ES-I3 (cell line): ENCODE results near the gene STAT4.

ENCODE experiments used
- H3K36me3 ChIP-seq: 2 replicates; pipeline ENCODE4 v1.6.1; 2013; ENCODE audit warnings: mild to moderate bottlenecking, low read length, control low read depth, moderate library complexity; ENCODE audit not compliant: insufficient read depth
- H3K4me1 ChIP-seq: 2 replicates; pipeline ENCODE4 v1.6.1; 2013; ENCODE audit warnings: mild to moderate bottlenecking, control low read depth, low read length; ENCODE audit not compliant: insufficient read depth
- H3K9ac ChIP-seq: 2 replicates; pipeline ENCODE4 v1.6.1; 2013; ENCODE audit warnings: low read depth, mild to moderate bottlenecking, low read length, moderate library complexity
- H3K9me3 ChIP-seq: 2 replicates; pipeline ENCODE4 v1.6.1; 2013; ENCODE audit warnings: mild to moderate bottlenecking, low read length, moderate library complexity; ENCODE audit not compliant: control insufficient read depth, insufficient read depth

The STAT4 gene

DNA sequence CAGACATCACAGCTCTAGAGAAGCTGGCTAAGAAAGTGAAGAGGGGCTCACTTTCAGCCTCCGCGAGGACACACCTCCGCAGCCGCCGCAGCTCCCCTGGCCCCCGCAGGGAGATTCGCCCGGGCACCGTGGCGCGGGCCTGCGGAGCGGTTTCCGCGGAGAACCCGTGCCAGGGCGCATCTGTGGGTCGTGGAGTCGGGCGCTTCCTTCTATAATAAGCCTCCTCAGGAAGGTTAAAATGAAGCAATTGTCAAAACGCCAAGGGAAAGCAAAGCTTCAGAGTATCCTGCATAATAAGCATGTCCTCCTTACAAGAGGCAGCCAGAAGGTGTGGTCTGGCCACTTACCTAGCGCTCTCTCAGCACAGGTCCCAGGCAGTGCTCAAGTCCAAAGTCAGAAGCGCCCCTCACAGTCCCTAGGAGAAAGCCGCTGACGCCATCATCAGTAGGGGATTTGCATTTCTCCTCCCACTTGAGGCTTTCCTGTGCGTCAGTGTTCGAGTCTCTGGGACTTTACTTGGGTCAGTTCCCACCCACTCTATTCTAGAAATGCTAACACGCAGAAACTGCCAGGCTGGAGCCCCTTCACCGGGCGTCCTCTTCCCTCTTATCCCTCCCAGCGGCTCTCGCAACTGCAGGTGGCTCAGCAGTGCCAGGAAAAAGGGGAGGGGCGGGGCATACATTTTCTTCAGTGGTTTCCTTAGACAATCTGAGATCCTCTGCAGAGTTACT lies at the start of gene STAT4:
TSS of gene STAT4 (minus strand) at position 395 of the 731 bp plus-strand sequence. CDS start 2,791 bp downstream, outside the sequence.
- Histone ChIP-seq H3K4me1 (no peaks in the 10 kb centered on the region), H3K9me3 (no peaks in the 10 kb centered on the region), H3K36me3 (no peaks in the 10 kb centered on the region), H3K9ac (peak within 1 kb of the TSS; percentile 74)

- Histone ChIP-seq H3K9ac (no peak overlapping the region), H3K36me3 (no peaks in the 10 kb centered on the region), H3K9me3 (no peaks in the 10 kb centered on the region), H3K4me1 (no peaks in the 10 kb centered on the region)
These were observed 49.2 kb upstream of the STAT4 start for GRCh38 chr2:191199929-191200512.

- no peaks in the 10 kb centered on the region for H3K4me1 ChIP-seq
- no peaks in the 10 kb centered on the region for H3K36me3 ChIP-seq
- H3K9ac ChIP-seq = no peak overlapping the region
- no peaks in the 10 kb centered on the region for H3K9me3 ChIP-seq
These were observed 47.5 kb upstream of the STAT4 start for GRCh38 chr2:191198271-191198670.

- Histone ChIP-seq H3K9me3 (no peaks in the 10 kb centered on the region), H3K9ac (no peak overlapping the region), H3K36me3 (no peaks in the 10 kb centered on the region), H3K4me1 (no peaks in the 10 kb centered on the region)
These were observed 46.3 kb upstream of the STAT4 start for GRCh38 chr2:191197096-191197495.

DNA sequence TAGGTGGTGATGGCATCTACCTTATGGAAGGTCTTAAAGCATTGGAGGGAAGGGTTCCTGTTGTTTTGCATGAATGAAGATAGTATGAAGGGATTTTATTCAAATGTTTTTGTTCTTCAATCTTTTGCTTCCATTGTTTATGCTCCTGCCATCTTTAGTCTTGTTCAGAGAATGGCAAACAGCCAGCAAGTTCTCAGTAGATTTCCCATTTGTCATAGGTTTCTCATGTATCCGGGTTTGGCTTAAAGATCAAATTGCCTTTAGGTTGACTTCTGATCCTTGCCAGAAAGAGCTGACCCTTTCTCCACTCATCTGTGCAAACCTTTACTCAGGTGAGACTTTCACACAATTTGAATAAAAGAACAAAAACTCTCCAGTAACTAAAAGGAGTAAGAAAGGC lies 44.2 kb upstream of the STAT4 start:
- Histone ChIP-seq H3K36me3 (no peaks in the 10 kb centered on the region), H3K4me1 (no peaks in the 10 kb centered on the region), H3K9ac (no peak overlapping the region), H3K9me3 (no peaks in the 10 kb centered on the region)

DNA sequence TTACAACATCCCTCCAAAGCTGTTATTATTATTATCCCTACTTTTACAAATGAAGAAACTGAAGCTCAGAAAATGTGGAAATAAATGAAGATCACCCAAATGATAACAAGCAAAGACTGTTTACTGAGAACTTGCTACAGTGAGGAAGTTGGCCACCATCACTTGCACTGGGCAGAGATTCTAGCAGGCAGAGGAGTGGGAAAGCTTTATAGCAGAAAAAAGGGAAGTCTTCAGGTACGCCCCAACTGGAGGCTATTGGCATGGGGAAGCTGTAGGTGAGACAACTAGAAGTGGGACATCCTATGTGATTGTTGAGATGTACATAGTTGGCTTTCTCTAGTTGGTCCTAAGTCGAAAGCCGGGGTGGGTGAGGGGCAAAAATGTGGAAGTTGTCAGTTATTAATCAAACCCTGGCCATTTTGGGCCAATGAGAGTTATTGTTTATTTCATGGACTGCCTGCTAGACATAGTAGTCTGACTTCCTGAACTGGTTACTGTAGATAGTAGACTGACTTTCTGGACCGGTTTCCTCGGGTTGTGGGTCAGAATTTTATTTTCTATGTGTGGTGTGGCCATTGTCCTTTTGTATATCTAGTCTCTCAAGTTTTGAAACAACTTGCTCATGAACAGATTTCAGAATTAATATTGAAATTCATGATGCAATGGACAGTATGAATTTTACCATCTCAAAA lies 40.2 kb upstream of the STAT4 start:
- no peak overlapping the region for H3K9ac ChIP-seq
- no peaks in the 10 kb centered on the region for H3K36me3 ChIP-seq
- no peaks in the 10 kb centered on the region for H3K9me3 ChIP-seq
- no peaks in the 10 kb centered on the region for H3K4me1 ChIP-seq

GRCh38 chr2:191190435-191190834 lies 39.6 kb upstream of the STAT4 start:
- no peaks in the 10 kb centered on the region for H3K4me1 ChIP-seq

GRCh38 chr2:191189112-191189635 lies 38.4 kb upstream of the STAT4 start:
- Histone ChIP-seq H3K9me3 (no peaks in the 10 kb centered on the region), H3K4me1 (no peaks in the 10 kb centered on the region), H3K36me3 (no peaks in the 10 kb centered on the region), H3K9ac (no peak overlapping the region)

More at GRCh38 chr2:191190435-191190834, 39.6 kb upstream of the STAT4 start:
- H3K36me3 ChIP-seq = no peaks in the 10 kb centered on the region
- no peaks in the 10 kb centered on the region for H3K9me3 ChIP-seq
- no peak overlapping the region for H3K9ac ChIP-seq

DNA sequence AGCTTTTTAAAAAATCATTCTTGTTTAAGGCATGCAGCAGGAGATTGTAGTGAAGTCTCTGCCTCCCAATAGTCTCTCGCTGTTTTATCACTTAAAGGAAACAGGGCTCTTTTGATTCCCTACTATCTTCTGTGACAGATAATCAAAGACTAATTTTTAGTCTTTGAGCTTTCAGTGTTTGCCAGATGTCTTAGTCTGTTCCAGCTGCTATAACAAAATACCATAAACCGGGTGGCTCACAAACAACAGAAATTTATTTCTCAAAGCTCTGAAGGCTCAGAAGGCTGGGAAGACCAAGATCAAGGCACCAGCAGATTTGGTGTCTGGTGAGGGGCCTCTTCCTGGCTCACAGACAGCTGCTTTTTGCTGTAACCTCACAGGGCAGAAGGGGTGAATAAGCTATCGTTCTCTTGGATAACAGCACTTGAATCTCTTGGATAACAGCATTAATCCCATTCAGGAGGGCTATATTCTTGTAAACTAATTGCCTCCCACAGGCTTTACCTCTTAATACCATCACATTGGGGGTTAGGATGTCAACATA lies 37.8 kb upstream of the STAT4 start:
- Histone ChIP-seq H3K36me3 (no peaks in the 10 kb centered on the region), H3K9me3 (no peaks in the 10 kb centered on the region), H3K9ac (no peak overlapping the region), H3K4me1 (no peaks in the 10 kb centered on the region)

- H3K36me3 ChIP-seq = no peaks in the 10 kb centered on the region
- H3K4me1 ChIP-seq = no peaks in the 10 kb centered on the region
- H3K9me3 ChIP-seq = no peaks in the 10 kb centered on the region
- no peak overlapping the region for H3K9ac ChIP-seq
These were observed 36.5 kb upstream of the STAT4 start for GRCh38 chr2:191187105-191187829.

DNA sequence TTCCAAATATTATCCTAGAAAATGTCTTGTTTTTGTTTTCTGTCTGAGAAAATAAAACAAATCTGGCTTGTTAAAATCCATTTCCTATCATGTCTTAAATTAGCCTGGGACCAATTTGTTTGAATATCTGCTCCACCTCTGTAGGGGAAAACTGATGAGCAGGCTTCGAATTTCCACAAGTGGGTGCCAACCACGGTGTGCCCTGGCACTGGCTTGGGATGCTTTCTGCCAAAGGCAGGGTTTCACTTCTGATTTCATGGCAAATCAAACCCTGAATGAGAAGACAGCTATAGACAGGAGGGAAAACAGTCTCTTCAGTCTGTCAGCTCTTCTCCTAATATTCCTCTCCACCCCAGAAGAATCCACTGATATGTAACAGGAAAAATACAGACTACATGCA lies 33.7 kb upstream of the STAT4 start:
- Histone ChIP-seq H3K36me3 (no peaks in the 10 kb centered on the region), H3K4me1 (no peaks in the 10 kb centered on the region), H3K9ac (no peak overlapping the region), H3K9me3 (no peaks in the 10 kb centered on the region)

- Histone ChIP-seq H3K4me1 (no peaks in the 10 kb centered on the region), H3K9ac (no peak overlapping the region), H3K9me3 (no peaks in the 10 kb centered on the region), H3K36me3 (no peaks in the 10 kb centered on the region)
These were observed 32.7 kb upstream of the STAT4 start for GRCh38 chr2:191183516-191183915.

GRCh38 chr2:191183081-191183480 lies 32.3 kb upstream of the STAT4 start:
- H3K9me3 ChIP-seq = no peaks in the 10 kb centered on the region
- H3K4me1 ChIP-seq = no peaks in the 10 kb centered on the region
- no peak overlapping the region for H3K9ac ChIP-seq
- no peaks in the 10 kb centered on the region for H3K36me3 ChIP-seq

GRCh38 chr2:191180713-191181112 lies 29.9 kb upstream of the STAT4 start:
- H3K36me3 ChIP-seq = no peaks in the 10 kb centered on the region
- no peak overlapping the region for H3K9ac ChIP-seq
- no peaks in the 10 kb centered on the region for H3K4me1 ChIP-seq
- no peaks in the 10 kb centered on the region for H3K9me3 ChIP-seq
